ENCODE measurements around the gene MYOZ2.

DNA sequence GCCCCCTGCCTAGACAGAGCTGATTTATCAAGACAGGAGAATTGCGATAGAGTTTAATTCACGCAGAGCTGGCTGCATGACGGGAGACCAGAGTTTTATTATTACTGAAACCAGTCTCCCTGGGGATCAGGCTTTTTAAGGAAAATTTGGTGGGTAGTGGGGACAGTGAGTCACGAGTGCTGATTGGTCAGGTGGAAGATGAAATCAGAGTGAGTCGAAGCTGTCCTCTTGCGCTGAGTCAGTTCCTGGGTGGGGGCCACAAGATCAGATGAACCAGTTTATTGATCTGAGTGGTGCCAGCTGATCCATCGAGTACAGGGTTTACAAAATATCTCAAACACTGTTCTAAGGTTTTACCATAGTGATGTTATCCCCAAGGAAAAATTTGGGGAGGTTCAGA, 36.6 kb downstream of the MYOZ2 start:
- TF ChIP-seq EP300 (IDR thresholded peaks at IDR 0.05) (no peak), POLR2A (IDR thresholded peaks at IDR 0.05) (no peak)
- TF ChIP-seq, protein P1, sequence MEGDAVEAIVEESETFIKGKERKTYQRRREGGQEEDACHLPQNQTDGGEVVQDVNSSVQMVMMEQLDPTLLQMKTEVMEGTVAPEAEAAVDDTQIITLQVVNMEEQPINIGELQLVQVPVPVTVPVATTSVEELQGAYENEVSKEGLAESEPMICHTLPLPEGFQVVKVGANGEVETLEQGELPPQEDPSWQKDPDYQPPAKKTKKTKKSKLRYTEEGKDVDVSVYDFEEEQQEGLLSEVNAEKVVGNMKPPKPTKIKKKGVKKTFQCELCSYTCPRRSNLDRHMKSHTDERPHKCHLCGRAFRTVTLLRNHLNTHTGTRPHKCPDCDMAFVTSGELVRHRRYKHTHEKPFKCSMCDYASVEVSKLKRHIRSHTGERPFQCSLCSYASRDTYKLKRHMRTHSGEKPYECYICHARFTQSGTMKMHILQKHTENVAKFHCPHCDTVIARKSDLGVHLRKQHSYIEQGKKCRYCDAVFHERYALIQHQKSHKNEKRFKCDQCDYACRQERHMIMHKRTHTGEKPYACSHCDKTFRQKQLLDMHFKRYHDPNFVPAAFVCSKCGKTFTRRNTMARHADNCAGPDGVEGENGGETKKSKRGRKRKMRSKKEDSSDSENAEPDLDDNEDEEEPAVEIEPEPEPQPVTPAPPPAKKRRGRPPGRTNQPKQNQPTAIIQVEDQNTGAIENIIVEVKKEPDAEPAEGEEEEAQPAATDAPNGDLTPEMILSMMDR (IDR thresholded peaks at IDR 0.05), result no peak

Data from tibial nerve (tissue), 4 donors.